Umbilical cord (tissue), 2 donors: Measurements from ENCODE around the gene GABRA5. TPM values are rescaled to one million over a fixed set of nuclear protein-coding genes. Genes with fewer than 3 reads are reported as not detected.
"Not testable (repeated sequence)": the region's sequence is repeated elsewhere in the genome, so short reads cannot be mapped to it uniquely, and the experiment has no call there.

Source experiments
- DNase-seq: peaks from one replicate; pipeline ENCODE4 v3.0.0-alpha.2; 2015; ENCODE audit warnings: low spot score
- total RNA-seq: library from RNA; depleted of rRNA; stranded (reverse); fragments of >200 nt; gene quantifications from one replicate; pipeline ENCODE4 v1.2.3, GENCODE V29; 2014; ENCODE audit warnings: low replicate concordance; ENCODE audit not compliant: insufficient read depth

Gene GABRA5
- 0.96 TPM for total RNA-seq

- peak; percentile 68 for DNase-seq
Observed at GRCh38 chr15:26866298-26867199, at the start of gene GABRA5. TSS of gene GABRA5 (plus strand) at chr15:26867062. CDS start at chr15:26869249, 2,187 bp downstream.

DNA sequence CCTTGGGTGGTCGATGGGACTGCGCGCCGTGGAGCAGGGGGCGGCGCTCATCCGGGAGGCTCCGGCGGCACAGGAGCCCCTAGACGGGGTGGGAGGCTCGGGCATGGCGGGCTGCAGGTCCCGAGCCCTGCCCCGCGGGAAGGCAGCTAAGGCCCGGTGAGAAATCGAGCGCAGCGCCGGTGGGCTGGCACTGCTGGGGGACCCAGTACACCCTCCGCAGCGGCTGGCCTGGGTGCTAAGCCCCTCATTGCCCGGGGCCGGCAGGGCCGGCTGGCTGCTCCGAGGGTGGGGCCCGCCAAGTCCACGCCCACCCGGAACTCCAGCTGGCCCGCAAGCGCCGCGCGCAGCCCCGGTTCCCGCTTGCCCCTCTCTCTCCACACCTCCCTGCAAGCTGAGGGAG is 35.7 kb upstream of the GABRA5 start:
- DNase-seq, result not testable (repeated sequence)

DNA sequence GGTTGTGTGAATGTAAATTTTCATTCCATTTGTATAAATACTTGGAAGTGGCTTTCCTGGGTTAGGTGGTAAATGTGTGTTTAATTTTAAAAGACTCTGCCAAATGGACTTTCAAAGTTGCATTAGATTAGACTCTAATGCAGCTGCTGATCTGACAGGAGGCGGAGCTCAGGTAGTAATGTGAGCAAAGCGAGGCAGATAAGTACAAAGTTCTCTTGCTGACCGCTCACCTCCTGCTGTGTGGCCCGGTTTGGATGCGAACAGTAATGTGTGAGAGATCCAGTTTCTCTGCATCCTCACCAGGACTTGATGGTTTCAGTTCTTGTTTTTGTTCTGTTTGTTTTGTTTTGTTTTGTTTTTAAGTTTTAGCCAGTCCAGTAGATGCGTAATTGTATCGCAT is 34.9 kb upstream of the GABRA5 start:
- no peak for DNase-seq

- DNase-seq, result no peak
Observed at GRCh38 chr15:26838742-26839460, 28.0 kb upstream of the GABRA5 start.

DNA sequence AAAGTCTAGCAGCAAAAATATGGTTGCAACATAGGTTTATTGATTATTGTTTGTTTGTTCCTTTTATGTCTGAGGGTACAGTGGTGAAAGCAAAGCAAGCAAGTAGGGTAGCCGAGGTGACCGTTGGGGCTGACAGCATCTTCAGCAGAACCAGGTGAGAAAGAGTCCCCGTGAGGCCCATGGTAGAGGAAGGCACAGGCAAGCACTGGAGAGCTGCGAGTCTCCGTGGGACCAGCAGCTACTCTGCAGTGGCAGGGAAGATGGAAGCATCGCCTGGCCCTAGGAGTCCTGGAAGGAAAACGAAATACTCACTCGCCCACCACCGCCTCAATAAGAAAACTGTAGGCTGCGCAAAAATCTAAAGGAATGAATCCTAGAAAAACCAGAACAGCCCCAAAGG is 25.3 kb upstream of the GABRA5 start:
- DNase-seq, result no peak

DNA sequence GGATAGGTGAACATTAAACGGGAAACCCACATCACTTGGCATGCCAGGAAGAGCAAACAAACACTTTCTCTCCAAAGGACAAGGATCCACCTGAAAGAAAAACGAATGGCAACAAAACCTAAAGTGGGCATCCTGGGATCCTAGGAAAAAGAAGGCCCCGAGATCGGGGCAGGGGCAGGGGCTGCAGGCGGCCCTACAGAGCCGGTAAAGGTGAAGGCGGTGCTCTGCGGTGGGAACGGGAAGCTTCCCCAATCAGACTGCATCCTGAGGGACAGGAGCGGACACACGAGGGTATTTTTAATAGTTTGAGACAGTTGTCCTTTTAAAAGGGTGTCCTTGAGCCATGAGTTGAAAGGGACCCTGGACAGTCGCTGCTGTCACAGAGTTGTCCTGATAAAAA is 24.9 kb upstream of the GABRA5 start:
- DNase-seq, result no peak

- DNase-seq, result no peak
Observed at GRCh38 chr15:26842391-26842790, 24.5 kb upstream of the GABRA5 start.

DNA sequence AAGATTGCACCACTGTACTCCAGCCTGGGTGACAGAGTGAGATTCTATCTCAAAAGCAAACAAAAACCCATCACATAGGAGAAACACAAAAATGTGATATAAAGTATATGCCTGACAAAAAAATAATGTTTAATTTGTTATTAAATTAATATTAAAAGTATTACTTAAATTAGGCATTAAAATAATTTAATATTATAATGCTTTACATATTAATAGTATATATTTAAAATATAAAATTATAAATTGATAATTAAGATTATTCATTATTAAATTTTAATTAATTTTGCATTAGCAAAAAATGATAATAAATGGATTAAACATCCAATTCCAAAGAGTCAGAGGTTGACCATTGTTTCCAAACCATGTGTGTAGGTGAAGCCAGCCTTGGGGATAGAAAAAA is 22.0 kb upstream of the GABRA5 start:
- no peak for DNase-seq

GRCh38 chr15:26848498-26848897 is 18.4 kb upstream of the GABRA5 start:
- no peak for DNase-seq

- DNase-seq, result no peak
Observed at GRCh38 chr15:26850161-26850560, 16.7 kb upstream of the GABRA5 start.

- no peak for DNase-seq
Observed at GRCh38 chr15:26852980-26853379, 13.9 kb upstream of the GABRA5 start.

DNA sequence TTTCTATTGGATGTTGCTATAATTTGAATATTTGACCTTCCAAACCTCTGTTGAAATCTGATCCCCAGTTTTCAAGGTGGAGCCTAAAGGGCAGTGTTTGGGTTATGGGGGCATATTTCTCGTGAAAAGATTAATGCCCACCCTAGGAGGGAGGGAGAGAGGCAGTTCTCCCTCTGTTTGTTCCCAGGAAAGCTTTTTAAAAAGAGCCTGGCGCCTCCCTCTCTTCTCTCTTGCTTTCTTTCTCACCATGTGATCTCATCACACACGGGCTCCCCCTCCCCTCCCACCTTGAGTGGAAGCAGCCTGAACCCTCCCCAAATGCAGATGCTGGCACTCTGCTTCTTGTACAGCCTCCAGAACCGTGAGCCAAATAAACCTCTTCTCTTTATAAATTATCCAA is 12.4 kb upstream of the GABRA5 start:
- no peak for DNase-seq

GRCh38 chr15:26864664-26865191 is 2.1 kb upstream of the GABRA5 start:
- peak; percentile 77 for DNase-seq

DNA sequence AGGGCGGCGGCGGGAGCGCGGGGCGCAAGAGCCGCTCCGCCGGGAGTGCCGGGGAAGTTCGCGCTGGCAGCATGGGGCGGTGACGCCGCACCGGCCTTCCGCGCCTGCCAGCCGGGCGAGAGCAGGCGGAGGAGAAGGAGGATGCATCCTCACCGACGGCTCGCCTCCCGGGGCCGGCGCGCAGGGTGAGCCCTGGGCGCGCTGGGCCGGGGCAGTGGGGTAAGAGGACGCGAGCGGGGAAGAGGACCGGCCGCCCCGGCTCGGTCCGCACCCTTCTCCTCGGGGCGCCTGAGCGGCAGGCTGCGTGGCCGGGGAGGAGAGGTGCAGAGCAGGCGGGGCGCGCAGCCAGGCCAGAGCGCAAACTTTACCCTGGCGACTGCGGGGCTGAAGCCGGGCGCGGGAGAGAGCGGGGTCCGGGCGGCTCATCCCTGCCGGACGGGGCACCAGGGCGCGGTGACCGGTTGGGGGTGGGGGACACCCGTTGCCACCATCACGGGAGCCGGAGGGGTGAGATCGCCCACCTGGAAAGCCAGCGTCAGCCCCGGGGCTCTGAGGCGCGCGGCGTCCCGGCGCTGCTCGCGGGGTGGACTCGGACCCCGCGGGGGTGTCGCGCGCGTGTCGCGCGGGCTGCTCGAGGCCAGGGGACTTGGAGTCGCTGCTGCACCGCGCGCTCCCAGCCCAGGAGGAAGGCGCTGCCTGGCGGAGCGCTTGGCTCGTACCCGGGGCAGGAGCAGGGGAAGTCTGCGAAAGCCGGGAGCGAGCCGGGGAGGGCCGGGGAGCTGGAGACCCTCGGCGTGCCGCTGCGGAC is 542 bp downstream of the GABRA5 start:
- no peak for DNase-seq

GRCh38 chr15:26868029-26868685 is 1.3 kb downstream of the GABRA5 start:
- no peak for DNase-seq

GRCh38 chr15:26869628-26870027 is 2.8 kb downstream of the GABRA5 start:
- no peak for DNase-seq

GRCh38 chr15:26870346-26870745 is 3.5 kb downstream of the GABRA5 start:
- no peak for DNase-seq

GRCh38 chr15:26872206-26872605 is 5.3 kb downstream of the GABRA5 start:
- no peak for DNase-seq

DNA sequence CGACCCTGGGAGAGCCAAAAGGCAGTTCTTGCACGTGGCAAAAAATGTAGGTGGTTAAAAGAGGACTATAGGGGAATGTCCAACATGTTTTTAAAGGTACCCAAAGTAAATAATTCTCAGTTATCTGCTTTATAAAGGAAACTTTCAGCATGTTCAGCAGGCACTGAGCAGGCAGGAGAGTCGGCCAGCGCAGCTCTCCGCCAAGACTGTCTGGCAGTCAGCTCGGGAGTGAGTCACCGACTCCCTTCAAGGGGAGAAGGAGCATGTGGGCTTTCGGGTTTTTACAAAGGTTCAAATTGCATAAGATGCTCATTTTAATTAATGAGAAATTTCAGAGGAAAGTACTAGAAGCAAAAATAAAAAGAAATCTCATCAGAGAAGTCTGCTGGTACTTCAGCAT is 7.0 kb downstream of the GABRA5 start:
- DNase-seq, result peak; percentile 48

- no peak for DNase-seq
Observed at GRCh38 chr15:26874774-26875475, 8.1 kb downstream of the GABRA5 start.

- DNase-seq, result no peak
Observed at GRCh38 chr15:26875476-26875850, 8.6 kb downstream of the GABRA5 start.
